GM10266 (cell line): Measurements from ENCODE around the gene IFIT1.
A peak's percentile ranks its signal among the peaks of the same experiment; 100 is the strongest.
"Not testable (repeated sequence)": the region's sequence is repeated elsewhere in the genome, so short reads cannot be mapped to it uniquely, and the experiment has no call there.

Source experiments
- DNase-seq: peaks from one replicate; pipeline ENCODE4 v3.0.0; 2012; ENCODE audit errors: extremely low spot score
- CTCF ChIP-seq: IDR thresholded peaks from 2 replicates; pipeline ENCODE4 v1.5.1; 2012; ENCODE audit warnings: mild to moderate bottlenecking, low read depth; ENCODE audit not compliant: control insufficient read depth, insufficient read depth; ENCODE audit errors: missing control alignments

Gene IFIT1

DNA sequence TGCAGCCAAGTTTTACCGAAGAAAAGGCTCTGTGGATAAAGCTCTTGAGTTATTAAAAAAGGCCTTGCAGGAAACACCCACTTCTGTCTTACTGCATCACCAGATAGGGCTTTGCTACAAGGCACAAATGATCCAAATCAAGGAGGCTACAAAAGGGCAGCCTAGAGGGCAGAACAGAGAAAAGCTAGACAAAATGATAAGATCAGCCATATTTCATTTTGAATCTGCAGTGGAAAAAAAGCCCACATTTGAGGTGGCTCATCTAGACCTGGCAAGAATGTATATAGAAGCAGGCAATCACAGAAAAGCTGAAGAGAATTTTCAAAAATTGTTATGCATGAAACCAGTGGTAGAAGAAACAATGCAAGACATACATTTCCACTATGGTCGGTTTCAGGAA is 10.6 kb downstream of the IFIT1 start:
- TF ChIP-seq CTCF: no peak
- no peak for DNase-seq

DNA sequence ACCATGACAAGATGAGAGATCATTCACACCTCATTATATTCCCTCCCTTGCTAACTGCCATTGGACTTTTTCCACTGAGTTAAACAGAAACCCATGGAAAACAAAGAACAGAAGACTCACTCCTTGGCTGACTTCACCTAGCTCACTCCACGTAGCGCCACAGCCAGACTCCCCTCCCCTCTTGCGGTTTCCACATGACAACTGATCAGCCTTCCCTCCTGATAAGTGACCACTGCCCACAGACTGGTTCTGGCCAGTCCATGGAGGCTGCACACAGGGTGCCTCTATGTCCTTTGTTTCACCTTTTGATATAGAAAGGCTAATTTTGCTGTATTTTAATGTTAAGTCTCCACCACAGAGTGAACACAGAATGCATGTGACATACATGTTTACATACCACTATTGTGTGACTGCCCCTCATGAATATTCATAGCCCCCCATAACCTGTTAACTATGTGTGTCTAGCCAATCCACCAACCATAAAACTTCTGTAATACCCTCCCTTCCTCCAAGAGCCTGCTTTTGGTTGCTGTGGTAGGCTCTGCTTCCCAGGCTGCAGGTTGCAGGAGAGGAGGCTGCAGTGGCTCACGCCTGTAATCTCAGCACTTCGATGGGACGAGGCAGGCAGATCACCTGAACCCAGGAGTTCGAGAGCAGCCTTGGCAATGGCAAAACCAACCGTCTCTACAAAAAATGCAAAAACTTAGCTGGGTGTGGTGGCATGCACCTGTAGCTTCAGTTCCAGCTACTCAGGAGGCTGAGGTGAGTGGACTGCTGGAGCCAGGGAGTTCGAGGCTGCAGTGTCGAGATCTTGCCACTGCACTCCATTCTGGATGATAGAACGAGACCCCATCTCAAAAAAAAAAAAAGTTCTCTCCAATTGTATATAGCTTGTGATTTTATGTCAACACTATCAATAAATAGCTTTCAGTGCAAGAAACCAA is 12.0 kb downstream of the IFIT1 start:
- DNase-seq: no peak
- no peak for TF ChIP-seq CTCF

- not testable (repeated sequence) for DNase-seq
These were observed 13.8 kb downstream of the IFIT1 start for GRCh38 chr10:89406178-89406577.

- not testable (repeated sequence) for DNase-seq
These were observed 15.4 kb downstream of the IFIT1 start for GRCh38 chr10:89407792-89408191.

GRCh38 chr10:89409282-89409681 is 16.9 kb downstream of the IFIT1 start:
- not testable (repeated sequence) for DNase-seq

GRCh38 chr10:89410551-89410950 is 18.1 kb downstream of the IFIT1 start:
- DNase-seq: not testable (repeated sequence)

DNA sequence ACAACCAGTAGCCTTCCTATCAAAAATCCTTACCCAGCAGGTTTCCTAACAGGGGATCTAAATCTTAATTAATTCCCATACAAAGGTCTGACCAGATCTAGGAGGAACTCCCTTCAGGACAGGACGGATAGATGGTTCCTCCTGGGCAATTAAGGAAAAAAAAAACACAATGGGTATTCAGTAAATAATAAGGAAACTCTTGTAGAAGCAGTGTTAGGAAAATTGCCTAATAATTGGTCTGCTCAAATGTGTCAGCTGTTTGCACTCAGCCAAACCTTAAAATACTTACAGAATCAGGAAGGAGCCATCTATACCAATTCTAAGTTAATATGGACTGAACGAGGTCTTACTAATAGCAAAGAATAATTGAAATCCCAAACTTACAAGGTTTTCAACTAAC is 18.7 kb downstream of the IFIT1 start:
- DNase-seq: not testable (repeated sequence)

DNA sequence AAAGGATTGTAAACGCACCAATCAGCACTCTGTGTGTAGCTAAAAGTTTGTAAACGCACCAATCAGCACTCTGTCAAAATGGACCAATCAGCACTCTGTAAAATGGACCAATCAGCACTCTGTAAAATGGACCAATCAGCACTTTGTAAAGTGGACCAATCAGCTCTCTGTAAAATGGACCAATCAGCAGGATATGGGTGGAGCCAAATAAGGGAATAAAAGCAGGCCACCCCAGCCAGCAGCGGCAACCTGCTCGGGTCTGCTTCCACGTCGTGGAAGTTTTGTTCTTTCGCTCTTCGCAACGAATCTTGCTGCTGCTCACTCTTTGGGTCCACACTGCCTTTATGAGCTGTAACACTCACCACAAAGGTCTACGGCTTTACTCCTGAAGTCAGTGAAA is 19.9 kb downstream of the IFIT1 start:
- DNase-seq: not testable (repeated sequence)

DNA sequence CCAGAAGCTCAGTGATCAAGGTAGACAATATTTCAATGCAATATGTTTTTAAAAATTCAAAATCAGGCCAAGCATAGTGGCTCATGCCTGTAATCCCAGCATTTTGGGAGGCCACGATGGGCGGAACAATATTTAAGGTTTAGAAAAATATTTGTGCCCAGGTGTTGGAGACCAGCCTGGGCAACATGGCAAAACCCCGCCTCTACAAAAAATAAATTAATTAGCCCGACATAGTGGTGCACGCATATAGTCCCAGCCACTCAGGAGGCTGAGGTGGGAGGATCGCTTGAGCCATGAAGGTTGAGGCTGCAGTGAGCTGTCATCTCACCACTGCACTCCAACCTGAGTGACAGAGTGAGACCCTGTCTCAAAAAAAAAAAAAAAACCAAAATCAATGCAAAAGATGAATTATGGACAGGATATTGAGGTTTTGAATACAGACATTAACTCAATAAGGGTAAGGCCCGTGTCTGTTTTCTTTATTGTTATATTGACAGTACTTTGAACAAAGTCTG is 21.0 kb downstream of the IFIT1 start:
- DNase-seq: no peak
- no peak for TF ChIP-seq CTCF

- peak; percentile 78 for DNase-seq
- no peak for TF ChIP-seq CTCF
These were observed 21.9 kb downstream of the IFIT1 start, which contains the start of gene IFIT5 for GRCh38 chr10:89414146-89414878. IFIT5 (plus strand) TSS chr10:89414568; CDS start chr10:89414799, 231 bp downstream.
